Measurements from ENCODE around the gene SUCLG2.
A peak's percentile ranks its signal among the peaks of the same experiment; 100 is the strongest.
"Not testable (repeated sequence)": the region's sequence is repeated elsewhere in the genome, so short reads cannot be mapped to it uniquely, and the experiment has no call there.

The SUCLG2 gene

GRCh38 chr3:67578416-67578815, 76.0 kb downstream of the SUCLG2 start:
- no peak for DNase-seq (ENCODE audit: low read depth)
- H3K4me3 ChIP-seq (ENCODE audit: low read depth, low read length), result no peak overlapping the region

GRCh38 chr3:67576441-67576840, 78.0 kb downstream of the SUCLG2 start:
- DNase-seq (ENCODE audit: low read depth), result no peak
- no peak overlapping the region for H3K4me3 ChIP-seq (ENCODE audit: low read depth, low read length)

GRCh38 chr3:67569324-67569723, 85.1 kb downstream of the SUCLG2 start:
- DNase-seq (ENCODE audit: low read depth), result no peak
- H3K4me3 ChIP-seq (ENCODE audit: low read depth, low read length), result no peak overlapping the region

DNA sequence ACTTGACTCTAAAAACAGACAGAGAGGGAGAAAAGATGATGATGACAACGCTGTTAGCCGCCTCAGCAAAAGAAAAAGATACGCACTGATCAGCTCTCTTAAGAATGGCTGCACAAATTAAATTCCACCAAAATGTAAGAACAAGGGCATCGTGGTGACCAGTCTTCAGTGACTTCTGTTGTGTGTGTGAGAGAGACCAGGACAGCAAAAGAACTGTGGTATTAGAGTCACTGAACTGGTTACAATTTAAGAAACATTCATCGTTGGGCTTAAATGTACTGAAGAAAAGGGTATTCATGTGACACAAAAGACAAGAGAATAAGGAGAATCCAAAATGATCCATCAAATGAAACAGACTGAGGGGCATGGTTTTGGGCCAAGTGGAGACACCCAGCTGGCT, 86.5 kb downstream of the SUCLG2 start:
- no peak overlapping the region for H3K4me3 ChIP-seq (ENCODE audit: low read depth, low read length)

GRCh38 chr3:67564973-67565372, 89.4 kb downstream of the SUCLG2 start:
- DNase-seq (ENCODE audit: low read depth), result no peak
- H3K4me3 ChIP-seq (ENCODE audit: low read depth, low read length), result no peak overlapping the region

More for the DNA sequence above, 86.5 kb downstream of the SUCLG2 start:
- DNase-seq (ENCODE audit: low read depth), result no peak

DNA sequence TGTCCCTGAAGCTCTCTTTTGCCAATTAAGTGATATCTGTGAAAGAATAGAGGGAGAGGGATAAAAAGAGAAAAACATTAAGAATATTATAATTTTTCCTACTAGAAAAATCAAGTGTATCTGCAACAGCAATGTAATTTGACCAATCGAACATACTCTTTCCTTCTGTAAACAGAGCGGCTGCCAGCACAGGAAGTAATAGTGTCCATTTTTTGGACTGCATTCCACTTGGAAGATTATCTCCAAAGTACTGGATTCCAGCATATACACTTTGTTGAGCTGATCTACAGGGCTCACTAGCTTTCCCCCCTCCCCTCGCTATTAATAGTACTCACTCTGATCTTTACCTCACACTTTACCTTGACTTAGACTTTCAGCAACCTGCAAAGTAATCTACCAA, 90.4 kb downstream of the SUCLG2 start:
- no peak overlapping the region for H3K4me3 ChIP-seq (ENCODE audit: low read depth, low read length)
- DNase-seq (ENCODE audit: low read depth), result no peak

- no peak for DNase-seq (ENCODE audit: low read depth)
Observed at GRCh38 chr3:67561667-67562394, 92.6 kb downstream of the SUCLG2 start.

GRCh38 chr3:67561266-67561665, 93.1 kb downstream of the SUCLG2 start:
- H3K4me3 ChIP-seq (ENCODE audit: low read depth, low read length), result no peak overlapping the region
- no peak for DNase-seq (ENCODE audit: low read depth)

More at GRCh38 chr3:67561667-67562394, 92.6 kb downstream of the SUCLG2 start:
- H3K4me3 ChIP-seq (ENCODE audit: low read depth, low read length), result no peak overlapping the region

GRCh38 chr3:67559029-67559605, 95.3 kb downstream of the SUCLG2 start:
- H3K4me3 ChIP-seq (ENCODE audit: low read depth, low read length), result no peak overlapping the region
- no peak for DNase-seq (ENCODE audit: low read depth)

DNA sequence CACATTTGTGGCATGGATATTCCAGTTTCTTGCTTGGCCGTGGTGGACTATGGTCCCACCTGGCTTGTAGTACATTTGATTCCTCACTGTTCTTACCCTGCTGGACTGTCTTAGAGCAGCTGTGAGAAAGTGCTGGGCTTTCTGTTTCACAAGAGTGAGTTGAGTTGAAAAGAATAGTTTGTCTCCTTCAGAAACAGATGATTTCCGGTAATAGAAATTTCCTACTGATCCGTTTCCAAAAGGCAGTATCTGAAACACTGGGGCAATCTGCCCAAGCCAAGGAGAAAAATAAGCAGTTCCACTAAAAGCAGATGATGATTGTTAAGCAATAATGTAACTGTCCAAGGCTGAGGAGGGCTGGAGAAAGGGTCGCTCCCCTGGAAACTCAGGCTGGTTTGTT, 96.0 kb downstream of the SUCLG2 start:
- no peak overlapping the region for H3K4me3 ChIP-seq (ENCODE audit: low read depth, low read length)
- peak; percentile 21 for DNase-seq (ENCODE audit: low read depth)

DNA sequence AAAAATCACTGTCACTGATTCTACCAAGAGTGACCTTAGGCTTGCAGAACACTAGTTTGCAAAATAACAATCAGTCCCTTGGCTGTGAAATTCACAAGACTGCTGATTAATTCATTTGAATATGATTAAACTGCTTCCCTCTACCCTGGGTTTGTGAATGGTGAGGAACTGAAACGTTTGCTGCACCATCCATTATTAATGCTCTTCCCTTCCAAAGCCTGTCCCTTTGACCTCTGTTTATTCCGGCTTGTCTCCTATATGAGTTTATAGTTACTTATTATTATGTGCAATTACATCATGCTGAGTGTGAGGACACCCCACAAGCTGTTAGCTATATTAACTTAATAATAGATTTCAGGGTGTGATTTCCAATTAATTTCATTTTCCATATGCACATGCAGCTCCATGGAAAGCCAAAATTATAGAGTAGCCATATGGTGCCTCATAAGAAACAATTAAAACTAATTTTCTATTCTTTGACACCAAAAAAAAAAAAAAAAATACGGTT, 96.5 kb downstream of the SUCLG2 start:
- no peak for DNase-seq (ENCODE audit: low read depth)
- no peak overlapping the region for H3K4me3 ChIP-seq (ENCODE audit: low read depth, low read length)

GRCh38 chr3:67551361-67552016, 102.9 kb downstream of the SUCLG2 start:
- DNase-seq (ENCODE audit: low read depth), result no peak
- H3K4me3 ChIP-seq (ENCODE audit: low read depth, low read length), result no peak overlapping the region

DNA sequence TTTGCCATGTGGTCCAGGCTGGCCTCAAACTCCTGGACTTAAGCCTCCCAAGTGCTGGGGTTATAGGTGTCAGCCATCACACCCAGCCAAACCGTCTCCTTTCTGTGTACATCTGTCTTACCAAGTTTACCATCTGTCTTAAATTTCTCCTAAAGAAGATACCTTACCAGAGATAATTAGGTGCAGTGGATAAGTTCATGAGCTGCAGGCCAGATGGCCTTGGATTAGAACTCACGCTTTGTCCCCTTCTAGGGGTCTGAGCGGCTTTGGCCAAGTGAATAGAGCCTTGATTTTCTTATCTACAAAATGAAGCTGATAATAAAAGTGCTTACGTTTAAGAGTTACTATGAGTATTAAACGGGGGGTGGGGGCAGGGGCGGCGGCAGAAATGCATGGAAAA, 103.9 kb downstream of the SUCLG2 start:
- H3K4me3 ChIP-seq (ENCODE audit: low read depth, low read length), result no peak overlapping the region
- DNase-seq (ENCODE audit: low read depth), result no peak

DNA sequence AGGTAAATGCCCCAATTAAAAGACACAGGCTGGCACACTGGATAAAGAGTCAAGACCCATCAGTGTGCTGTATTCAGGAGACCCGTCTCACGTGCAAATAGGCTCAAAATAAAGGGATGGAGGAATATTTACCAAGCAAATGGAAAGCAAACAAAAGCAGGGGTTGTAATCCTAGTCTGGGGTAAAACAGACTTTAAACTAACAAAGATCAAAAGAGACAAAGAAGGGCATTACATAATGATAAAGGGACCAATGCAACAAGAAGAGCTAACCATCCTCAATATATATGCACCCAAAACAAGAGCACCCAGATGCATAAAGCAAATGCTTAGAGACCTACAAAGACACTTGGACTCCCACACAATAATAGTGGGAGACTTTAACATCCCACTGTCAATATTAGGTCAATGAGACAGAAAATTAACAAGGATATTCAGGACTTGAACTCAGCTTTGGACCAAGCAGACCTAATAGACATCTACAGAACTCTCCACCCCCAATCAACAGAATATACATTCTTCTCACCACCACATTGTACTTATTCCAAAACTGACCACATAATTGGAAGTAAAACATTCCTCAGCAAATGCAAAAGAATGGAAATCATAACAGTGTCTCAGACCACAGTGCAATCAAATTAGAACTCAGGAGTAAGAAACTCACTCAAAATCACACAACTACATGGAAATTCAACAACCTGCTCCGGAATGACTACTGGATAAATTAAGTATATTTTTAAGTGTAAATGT, 111.7 kb downstream of the SUCLG2 start:
- DNase-seq (ENCODE audit: low read depth); H3K4me3 ChIP-seq (ENCODE audit: low read depth, low read length): not testable (repeated sequence)

- no peak overlapping the region for H3K4me3 ChIP-seq (ENCODE audit: low read depth, low read length)
- DNase-seq (ENCODE audit: low read depth), result no peak
Observed at GRCh38 chr3:67540198-67540894, 114.1 kb downstream of the SUCLG2 start.

- DNase-seq (ENCODE audit: low read depth), result not testable (repeated sequence)
Observed at GRCh38 chr3:67537203-67537602, 117.2 kb downstream of the SUCLG2 start.

GRCh38 chr3:67535006-67535405, 119.4 kb downstream of the SUCLG2 start:
- no peak for DNase-seq (ENCODE audit: low read depth)
- H3K4me3 ChIP-seq (ENCODE audit: low read depth, low read length), result no peak overlapping the region

More at GRCh38 chr3:67537203-67537602, 117.2 kb downstream of the SUCLG2 start:
- H3K4me3 ChIP-seq (ENCODE audit: low read depth, low read length), result not testable (repeated sequence)

GRCh38 chr3:67534594-67534993, 119.8 kb downstream of the SUCLG2 start:
- no peak overlapping the region for H3K4me3 ChIP-seq (ENCODE audit: low read depth, low read length)
- DNase-seq (ENCODE audit: low read depth), result no peak

Data from skeletal muscle cell (primary cell).